ENCODE results near the gene SHISAL1. TPM values are rescaled to one million over a fixed set of nuclear protein-coding genes. Genes with fewer than 3 reads are reported as not detected.

The SHISAL1 gene
- total and polyA plus RNA-seq, 11 donors, result 0.32 to 1.5 (median 0.85) TPM

DNA sequence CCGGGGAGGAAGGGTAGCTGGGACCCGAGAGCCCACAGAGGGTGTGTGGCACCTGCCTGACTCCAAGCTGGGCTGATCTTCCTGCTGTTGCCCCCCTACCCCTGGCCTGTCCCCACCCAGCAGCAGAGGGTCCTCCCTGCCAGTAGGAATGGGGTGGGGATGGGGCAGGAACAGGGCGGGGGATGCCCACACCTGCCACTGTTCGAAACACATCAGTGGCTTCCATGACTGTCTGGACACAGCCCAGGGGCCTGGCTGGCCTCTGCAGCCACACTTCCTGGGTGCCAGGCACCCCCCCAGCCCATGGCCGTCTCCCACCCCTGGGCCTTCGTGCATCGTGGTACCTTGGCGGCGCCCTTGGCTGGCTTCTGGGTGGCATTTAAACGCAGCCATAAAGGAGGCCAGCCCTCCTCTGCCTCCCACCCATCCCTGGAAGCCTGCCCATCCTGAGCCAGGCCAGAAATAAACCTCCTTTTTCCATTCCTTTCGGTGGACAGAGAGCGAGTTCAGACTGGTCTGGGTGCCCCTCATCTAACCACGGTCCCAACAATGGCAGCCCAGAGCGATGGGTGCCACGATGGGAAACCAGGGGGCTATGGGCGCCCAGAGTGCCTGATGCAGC is 745 bp upstream of the SHISAL1 start:
- Histone ChIP-seq H3K4me1 (peaks cover 0 to 13% (median 0%) of the 10 kb centered on the region in 12 donors), H3K4me3 (no peak overlapping the region), H3K36me3 (no peaks in the 10 kb centered on the region), H3K27me3 (no peaks in the 10 kb centered on the region), H3K9me3 (no peaks in the 10 kb centered on the region), H3K27ac (peak overlapping the region in 1 of 12 donors; percentile 87)
- intact Hi-C loops (cut with DNase I), result no loop called here
- WGBS, 4 donors, result 77 to 86% (median 81%) methylated on average over 11 to 16 of the region's 16 CpGs
- TF ChIP-seq POLR2A (IDR thresholded peaks at IDR 0.05), result no peak
- TF ChIP-seq, protein P1, sequence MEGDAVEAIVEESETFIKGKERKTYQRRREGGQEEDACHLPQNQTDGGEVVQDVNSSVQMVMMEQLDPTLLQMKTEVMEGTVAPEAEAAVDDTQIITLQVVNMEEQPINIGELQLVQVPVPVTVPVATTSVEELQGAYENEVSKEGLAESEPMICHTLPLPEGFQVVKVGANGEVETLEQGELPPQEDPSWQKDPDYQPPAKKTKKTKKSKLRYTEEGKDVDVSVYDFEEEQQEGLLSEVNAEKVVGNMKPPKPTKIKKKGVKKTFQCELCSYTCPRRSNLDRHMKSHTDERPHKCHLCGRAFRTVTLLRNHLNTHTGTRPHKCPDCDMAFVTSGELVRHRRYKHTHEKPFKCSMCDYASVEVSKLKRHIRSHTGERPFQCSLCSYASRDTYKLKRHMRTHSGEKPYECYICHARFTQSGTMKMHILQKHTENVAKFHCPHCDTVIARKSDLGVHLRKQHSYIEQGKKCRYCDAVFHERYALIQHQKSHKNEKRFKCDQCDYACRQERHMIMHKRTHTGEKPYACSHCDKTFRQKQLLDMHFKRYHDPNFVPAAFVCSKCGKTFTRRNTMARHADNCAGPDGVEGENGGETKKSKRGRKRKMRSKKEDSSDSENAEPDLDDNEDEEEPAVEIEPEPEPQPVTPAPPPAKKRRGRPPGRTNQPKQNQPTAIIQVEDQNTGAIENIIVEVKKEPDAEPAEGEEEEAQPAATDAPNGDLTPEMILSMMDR (IDR thresholded peaks at IDR 0.05), result no peak
- ATAC-seq, result no peak
- DNase-seq, result no peak

GRCh38 chr22:44311855-44312170 is 938 bp downstream of the SHISAL1 start:
- Histone ChIP-seq H3K4me1 (peaks cover 0 to 19% (median 12%) of the 10 kb centered on the region in 12 donors), H3K36me3 (no peaks in the 10 kb centered on the region), H3K27ac (peak overlapping the region in 1 of 12 donors; percentile 87), H3K4me3 (no peak overlapping the region), H3K27me3 (no peaks in the 10 kb centered on the region), H3K9me3 (no peaks in the 10 kb centered on the region)
- intact Hi-C loops (cut with DNase I), result no loop called here
- DNase-seq, result no peak
- no peak for ATAC-seq
- WGBS, 4 donors, result 29 to 42% (median 37%) methylated on average over 3 of the region's 3 CpGs
- TF ChIP-seq, protein P1 (IDR thresholded peaks at IDR 0.05), result no peak
- TF ChIP-seq POLR2A (IDR thresholded peaks at IDR 0.05), result no peak

- peak overlapping the region in 1 of 12 donors; percentile 87 for H3K27ac ChIP-seq
- DNase-seq (no peak), ATAC-seq (no peak)
- no peaks in the 10 kb centered on the region for H3K9me3 ChIP-seq
- H3K27me3 ChIP-seq, result no peaks in the 10 kb centered on the region
- no peaks in the 10 kb centered on the region for H3K36me3 ChIP-seq
- no peak for TF ChIP-seq POLR2A (IDR thresholded peaks at IDR 0.05)
- TF ChIP-seq, protein P1 (IDR thresholded peaks at IDR 0.05), result peak in 1 of 12 donors; percentile 12
- H3K4me1 ChIP-seq, result peaks cover 0 to 19% (median 12%) of the 10 kb centered on the region in 12 donors
- intact Hi-C loops (cut with DNase I), result no loop called here
- no peak overlapping the region for H3K4me3 ChIP-seq
- WGBS, 4 donors, result 80 to 84% (median 83%) methylated on average over 9 to 10 of the region's 10 CpGs
Observed at GRCh38 chr22:44311104-44311854, 1.5 kb downstream of the SHISAL1 start.

DNA sequence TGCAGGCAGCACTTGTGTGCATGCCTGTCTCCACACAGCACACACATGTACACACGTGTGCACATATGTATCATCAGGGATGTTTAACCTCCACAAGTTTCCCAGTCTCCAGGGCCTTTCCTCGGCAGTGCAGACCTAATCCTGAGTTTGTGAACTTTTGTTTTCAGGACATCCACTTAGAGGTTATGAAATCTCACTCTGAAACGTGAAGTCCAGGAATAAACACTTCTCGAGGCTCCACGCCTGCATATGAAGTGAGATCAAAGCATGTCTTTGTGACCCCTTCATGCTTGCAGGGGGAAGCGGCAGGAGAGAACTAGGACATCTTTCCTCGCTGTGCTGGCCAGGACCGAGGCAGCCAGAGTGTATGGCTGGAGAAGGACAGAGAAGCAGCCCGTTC is 3.1 kb downstream of the SHISAL1 start:
- H3K27me3 ChIP-seq, result no peaks in the 10 kb centered on the region
- DNase-seq, result no peak
- peaks cover 0 to 19% (median 12%) of the 10 kb centered on the region in 12 donors for H3K4me1 ChIP-seq
- TF ChIP-seq POLR2A (IDR thresholded peaks at IDR 0.05), result no peak
- intact Hi-C loops (cut with DNase I), result no loop called here
- WGBS, 4 donors, result 72 to 88% (median 82%) methylated on average over 9 of the region's 9 CpGs
- peak overlapping the region in 1 of 12 donors; percentile 87 for H3K27ac ChIP-seq
- H3K9me3 ChIP-seq, result no peaks in the 10 kb centered on the region
- no peak for ATAC-seq
- H3K36me3 ChIP-seq, result no peaks in the 10 kb centered on the region
- H3K4me3 ChIP-seq, result no peak overlapping the region
